H1 (cell line): Measurements from ENCODE around the gene DAGLA. TPM values are rescaled to one million over a fixed set of nuclear protein-coding genes. Genes with fewer than 3 reads are reported as not detected.

Experiments used
- CTCF ChIA-PET: fragments of 300-600 bp; sonication (Branson Sonifier 250); formaldehyde crosslinking; loops from one replicate; lab custom pipeline; 2021; ENCODE audit not compliant: partially characterized antibody; lab: Charles Lee
- POLR2A ChIA-PET: fragments of 300-600 bp; sonication (Branson Sonifier 250); formaldehyde crosslinking; loops from one replicate; lab custom pipeline; 2021; ENCODE audit warnings: inconsistent platforms; ENCODE audit not compliant: partially characterized antibody; lab: Charles Lee
- DNase-seq, 2 experiments: peaks; one replicate each; pipeline versions ENCODE4 v3.0.0 to v3.0.0-alpha.2; 2010 to 2022; ENCODE audit warnings: low spot score in 2 of 2, low read depth in 1 of 2, mixed read lengths in 1 of 2
- FAIRE-seq: peaks from 2 replicates; lab custom pipeline; 2011; peaks lifted over from hg19 to GRCh38; lab: Jason Lieb, UNC
- H2AFZ ChIP-seq: 2 replicates; pipeline ENCODE4 v1.8.1; 2012; ENCODE audit warnings: low read length, inconsistent platforms
- H2AK5ac ChIP-seq: 2 replicates; pipeline ENCODE4 v1.6.1; 2013; ENCODE audit warnings: low read depth, low read length
- H2BK120ac ChIP-seq: replicated peaks from 2 replicates; pipeline ENCODE3; 2013; ENCODE audit warnings: low read depth, low read length, inconsistent platforms
- H2BK12ac ChIP-seq: 2 replicates; pipeline ENCODE4 v1.6.1; 2013; ENCODE audit warnings: low read depth, low read length
- H2BK15ac ChIP-seq: 2 replicates; pipeline ENCODE4 v1.6.1; 2013; ENCODE audit warnings: low read length
- H2BK20ac ChIP-seq: 2 replicates; pipeline ENCODE4 v1.6.1; 2013; ENCODE audit warnings: low read length
- H2BK5ac ChIP-seq: 2 replicates; pipeline ENCODE4 v1.6.1; 2013; ENCODE audit warnings: low read depth, low read length
- H3K14ac ChIP-seq: 2 replicates; pipeline ENCODE4 v1.6.1; 2013; ENCODE audit warnings: inconsistent platforms; ENCODE audit not compliant: insufficient read length
- H3K18ac ChIP-seq: 2 replicates; pipeline ENCODE4 v1.6.1; 2013; ENCODE audit warnings: low read length; ENCODE audit errors: extremely low read depth
- H3K23ac ChIP-seq: 2 replicates; pipeline ENCODE4 v1.6.1; 2013; ENCODE audit warnings: inconsistent platforms; ENCODE audit not compliant: insufficient read length
- H3K23me2 ChIP-seq: 2 replicates; pipeline ENCODE4 v1.6.1; 2013; ENCODE audit warnings: low read depth, low read length
- H3K27ac ChIP-seq: 2 replicates; pipeline ENCODE4 v1.6.1; 2011; ENCODE audit warnings: low read depth, low read length, inconsistent platforms
- H3K27me3 ChIP-seq, 4 experiments: replicated peaks in 1 of 4; 1 replicate in 1 of 4; 2 replicates in 3 of 4; pipeline versions ENCODE4 v1.6.1 to v1.8.1; 2011 to 2013; ENCODE audit warnings: low read length in 3 of 4, mild to moderate bottlenecking in 3 of 4, inconsistent platforms in 2 of 4, mixed read lengths in 2 of 4, moderate library complexity in 1 of 4; ENCODE audit not compliant: control insufficient read depth in 3 of 4, insufficient read depth in 3 of 4; ENCODE audit errors: extremely low read depth in 1 of 4
- H3K36me3 ChIP-seq, 4 experiments: 2 replicates each; pipeline versions ENCODE4 v1.6.1 to v1.8.1; 2011 to 2013; ENCODE audit warnings: mild to moderate bottlenecking in 4 of 4, low read length in 3 of 4, moderate library complexity in 2 of 4, control low read depth in 1 of 4, inconsistent platforms in 1 of 4; ENCODE audit not compliant: insufficient read depth in 4 of 4, control insufficient read depth in 2 of 4
- H3K4ac ChIP-seq: replicated peaks from 2 replicates; pipeline ENCODE3; 2013; ENCODE audit warnings: low read length, low read depth, mixed read lengths, inconsistent platforms; ENCODE audit not compliant: insufficient read length
- H3K4me1 ChIP-seq, 4 experiments: replicated peaks in 1 of 4; 1 replicate in 1 of 4; 2 replicates in 3 of 4; pipeline versions ENCODE4 v1.6.1 to v1.8.1; 2011 to 2013; ENCODE audit warnings: low read length in 3 of 4, inconsistent platforms in 2 of 4, mixed read lengths in 1 of 4; ENCODE audit not compliant: insufficient read depth in 4 of 4, control insufficient read depth in 3 of 4
- H3K4me2 ChIP-seq, 2 experiments: 2 replicates each; pipeline versions ENCODE4 v1.6.1 to v1.8.1; 2011 to 2013; ENCODE audit warnings: low read depth in 2 of 2, low read length in 2 of 2, control low read depth in 1 of 2, inconsistent platforms in 1 of 2, mild to moderate bottlenecking in 1 of 2; ENCODE audit not compliant: insufficient read depth in 1 of 2
- H3K4me3 ChIP-seq, 4 experiments: fragments of 200-600, 300-600 bp in 1 of 4; sonication (generic), shearing (Covaris generic), sonication (Bioruptor Twin) in 1 of 4; 2 replicates each; pipeline versions ENCODE4 v1.5.1 to v1.8.1; 2011 to 2016; ENCODE audit warnings: low read length in 4 of 4, low read depth in 3 of 4, control low read depth in 2 of 4, inconsistent platforms in 2 of 4, mild to moderate bottlenecking in 2 of 4, mixed read lengths in 1 of 4, moderate library complexity in 1 of 4; ENCODE audit not compliant: insufficient read depth in 2 of 4; ENCODE audit errors: extremely low read depth in 1 of 4
- H3K56ac ChIP-seq: replicated peaks from 2 replicates; pipeline ENCODE3; 2013; ENCODE audit warnings: low read depth, mild to moderate bottlenecking, mixed read lengths, low read length, inconsistent platforms; ENCODE audit not compliant: insufficient read length
- H3K79me1 ChIP-seq: 2 replicates; pipeline ENCODE4 v1.6.1; 2013; ENCODE audit warnings: low read depth, low read length, control low read depth
- H3K79me2 ChIP-seq, 2 experiments: 2 replicates each; pipeline versions ENCODE4 v1.6.1 to v1.8.1; 2012 to 2013; ENCODE audit warnings: low read length in 2 of 2, mild to moderate bottlenecking in 2 of 2, inconsistent platforms in 1 of 2; ENCODE audit not compliant: insufficient read depth in 2 of 2, control insufficient read depth in 1 of 2
- H3K9ac ChIP-seq, 4 experiments: replicated peaks in 1 of 4; 1 replicate in 1 of 4; 2 replicates in 3 of 4; pipeline versions ENCODE4 v1.6.1 to v1.8.1; 2011 to 2013; ENCODE audit warnings: low read depth in 3 of 4, low read length in 3 of 4, control low read depth in 2 of 4, mild to moderate bottlenecking in 2 of 4, moderate library complexity in 2 of 4, inconsistent platforms in 1 of 4; ENCODE audit errors: extremely low read depth in 1 of 4
- H3K9me3 ChIP-seq, 2 experiments: 2 replicates each; pipeline versions ENCODE4 v1.6.1 to v1.8.1; 2012 to 2013; ENCODE audit warnings: mild to moderate bottlenecking in 2 of 2, moderate library complexity in 2 of 2, control low read depth in 1 of 2, inconsistent platforms in 1 of 2, low read depth in 1 of 2, low read length in 1 of 2, mixed read lengths in 1 of 2; ENCODE audit not compliant: insufficient read depth in 2 of 2
- H4K20me1 ChIP-seq, 2 experiments: replicated peaks in 1 of 2; 2 replicates each; pipeline versions ENCODE3 to v1.8.1; 2011 to 2013; ENCODE audit warnings: inconsistent platforms in 2 of 2, low read length in 2 of 2, mild to moderate bottlenecking in 1 of 2; ENCODE audit not compliant: insufficient read depth in 2 of 2, control insufficient read depth in 1 of 2
- H4K5ac ChIP-seq: 2 replicates; pipeline ENCODE4 v1.6.1; 2013; ENCODE audit warnings: low read length, low read depth, mixed read lengths, inconsistent platforms; ENCODE audit not compliant: insufficient read length
- H4K8ac ChIP-seq: 2 replicates; pipeline ENCODE4 v1.8.0; 2013; ENCODE audit warnings: mild to moderate bottlenecking, moderate library complexity, low read length, inconsistent platforms; ENCODE audit not compliant: insufficient read depth; ENCODE audit errors: extremely low read depth
- H4K91ac ChIP-seq: replicated peaks from 2 replicates; pipeline ENCODE3; 2013; ENCODE audit warnings: low read length, mixed read lengths, inconsistent platforms; ENCODE audit not compliant: insufficient read length
- KDM1A ChIP-seq: fragments of 200-600, 300-600 bp; sonication (generic); IDR thresholded peaks from 2 replicates; pipeline ENCODE4 v1.7.1; 2016; ENCODE audit warnings: mild to moderate bottlenecking, low read length, borderline replicate concordance
- WGBS, 2 experiments: shearing (Covaris generic) in 1 of 2; methylation state at CpG; one replicate each; pipeline versions ENCODE4 v1.1.6 to v1.1.7; 2013 to 2015; ENCODE audit warnings: low lambda C conversion rate in 2 of 2, mixed read lengths in 2 of 2, inconsistent platforms in 1 of 2, low coverage in 1 of 2, missing lambda C conversion rate in 1 of 2; ENCODE audit not compliant: insufficient replicate concordance in 2 of 2, insufficient coverage in 1 of 2, insufficient read length in 1 of 2; ENCODE audit errors: extremely low coverage in 1 of 2, missing lambda C conversion rate in 1 of 2; 5-methylcytosine and 5-hydroxymethylcytosine counted together
- polyA plus RNA-seq, 7 experiments: library from polyadenylated mRNA; depleted of rRNA in 3 of 7; stranded (reverse) in 5 of 7; unstranded in 2 of 7; fragments of >200 nt in 5 of 7; fragments of 200-250 nt in 2 of 7; gene quantifications; 1 replicate in 5 of 7; 2 replicates in 1 of 7; 4 replicates in 1 of 7; pipeline versions ENCODE4 v1.2.1 to v1.2.3, GENCODE V29; 2011 to 2013; ENCODE audit warnings: missing spikeins in 2 of 7, mixed read lengths in 2 of 7
- total RNA-seq: library from RNA; stranded (reverse); fragmentation: NEBNext Ultra II Directional; extraction: Animal tissue kit (Norgen Biotek cat#: 25700); gene quantifications from 2 replicates; pipeline ENCODE4 v1.2.1, GENCODE V29; 2021

The DAGLA gene
- total and polyA plus RNA-seq, 2 of the 8 experiments (the other 6 are each of a cell fraction or from before 2014, with no cell fraction given) = 3.6 to 6.6 TPM

DNA sequence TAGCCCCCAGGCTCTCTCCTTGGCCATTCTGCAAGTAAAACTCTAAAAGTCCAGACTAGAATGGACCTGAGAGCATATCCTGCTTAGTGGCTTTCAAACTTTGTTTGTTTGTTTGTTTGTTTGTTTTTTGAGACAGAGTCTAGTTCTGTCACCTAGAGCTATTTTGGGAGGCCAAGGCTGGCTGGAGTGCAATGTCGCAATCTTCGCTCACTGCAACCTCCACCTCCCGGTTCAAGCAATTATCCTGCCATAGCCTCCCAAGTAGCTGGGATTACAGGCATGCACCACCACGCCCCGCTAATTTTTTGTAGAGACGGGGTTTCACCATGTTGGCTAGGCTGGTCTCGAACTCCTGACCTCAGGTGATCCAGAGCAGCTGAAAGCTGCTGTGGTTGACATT lies 28.9 kb downstream of the DAGLA start:
- H4K5ac ChIP-seq = no peak overlapping the region
- ChIA-PET POLR2A (interaction anchor here (2.1 kb wide), 1 partner anchor 9 kb away, joined by 5 read pairs; no protein-coding TSS in a partner anchor), CTCF (interaction anchor here (0.8 to 7.9 kb wide), 13 partner anchors 9 to 454 kb away, joined by 3 to 47 read pairs (median 7); no protein-coding TSS in a partner anchor)
- H2BK20ac ChIP-seq = no peak overlapping the region
- no peak overlapping the region for H3K23ac ChIP-seq
- H3K4me2 ChIP-seq = no peak overlapping the region
- H2BK120ac ChIP-seq = no peak overlapping the region
- no peak overlapping the region for H2BK15ac ChIP-seq
- no peaks in the 10 kb centered on the region for H3K79me2 ChIP-seq
- H4K8ac ChIP-seq = no peak overlapping the region
- H3K23me2 ChIP-seq = no peaks in the 10 kb centered on the region
- H3K79me1 ChIP-seq = no peaks in the 10 kb centered on the region
- H4K91ac ChIP-seq = no peak overlapping the region
- peaks cover 0 to 17% (median 8%) of the 10 kb centered on the region in 4 experiments; a peak in 4 of 7 replicates for H3K4me1 ChIP-seq
- H2BK5ac ChIP-seq = no peak overlapping the region
- H3K18ac ChIP-seq = no peak overlapping the region
- no peak overlapping the region for H3K9ac ChIP-seq
- no peak overlapping the region for H2BK12ac ChIP-seq
- FAIRE-seq (no peak), DNase-seq (no peak)
- no peaks in the 10 kb centered on the region for H3K9me3 ChIP-seq
- H3K14ac ChIP-seq = no peak overlapping the region
- H3K36me3 ChIP-seq = no peaks in the 10 kb centered on the region
- no peak overlapping the region for H3K4ac ChIP-seq
- no peak overlapping the region for H2AK5ac ChIP-seq
- no peak overlapping the region for H3K4me3 ChIP-seq
- 86% methylated on average over 7 of the region's 7 CpGs; no CpG with 5 or more reads in 1 of the 2 experiments for WGBS, 2 experiments
- H4K20me1 ChIP-seq = no peaks in the 10 kb centered on the region
- no peak overlapping the region for H3K27ac ChIP-seq
- H3K56ac ChIP-seq = no peak overlapping the region
- no peak overlapping the region for H2AFZ ChIP-seq
- no peaks in the 10 kb centered on the region; a peak in 1 of 7 replicates for H3K27me3 ChIP-seq
- no peak for TF ChIP-seq KDM1A
